HEK293 (cell line): ENCODE results near the gene VPREB3.
A peak's percentile ranks its signal among the peaks of the same experiment; 100 is the strongest.

Experiments
- BCL11B ChIP-seq: fragments of 450-650 bp; formaldehyde crosslinking; IDR thresholded peaks from 2 replicates; pipeline ENCODE4 v1.5.1; 2016; ENCODE audit warnings: low read depth, missing biosample characterization, missing genetic modification characterization
- ELK4 ChIP-seq: IDR thresholded peaks from 2 replicates; pipeline ENCODE4 v1.6.1; 2011; ENCODE audit warnings: mild to moderate bottlenecking, low read depth, low read length, borderline replicate concordance
- FEZF1 ChIP-seq: fragments of 450-650 bp; formaldehyde crosslinking; IDR thresholded peaks from 2 replicates; pipeline ENCODE4 v1.5.1; 2016; ENCODE audit warnings: missing biosample characterization, missing genetic modification characterization
- HIC1 ChIP-seq: fragments of 450-650 bp; formaldehyde crosslinking; IDR thresholded peaks from 2 replicates; pipeline ENCODE4 v1.5.1; 2016; ENCODE audit warnings: missing biosample characterization, missing genetic modification characterization
- KLF16 ChIP-seq: fragments of 450-650 bp; formaldehyde crosslinking; IDR thresholded peaks from 2 replicates; pipeline ENCODE4 v1.5.1; 2017; ENCODE audit warnings: missing biosample characterization, missing genetic modification characterization
- MZF1 ChIP-seq: fragments of 450-650 bp; formaldehyde crosslinking; IDR thresholded peaks from 2 replicates; pipeline ENCODE4 v1.5.1; 2017; ENCODE audit warnings: missing biosample characterization, missing genetic modification characterization, borderline replicate concordance
- OSR2 ChIP-seq: fragments of 450-650 bp; formaldehyde crosslinking; IDR thresholded peaks from 2 replicates; pipeline ENCODE4 v1.5.1; 2016; ENCODE audit warnings: missing biosample characterization, missing genetic modification characterization
- PATZ1 ChIP-seq: fragments of 450-650 bp; formaldehyde crosslinking; IDR thresholded peaks from 2 replicates; pipeline ENCODE4 v1.5.1; 2016; ENCODE audit warnings: missing biosample characterization, missing genetic modification characterization
- SCRT1 ChIP-seq: fragments of 450-650 bp; formaldehyde crosslinking; IDR thresholded peaks from 2 replicates; pipeline ENCODE4 v1.5.1; 2016; ENCODE audit warnings: missing biosample characterization, missing genetic modification characterization, borderline replicate concordance
- YY2 ChIP-seq: fragments of 450-650 bp; formaldehyde crosslinking; IDR thresholded peaks from 2 replicates; pipeline ENCODE4 v1.5.1; 2016; ENCODE audit warnings: missing biosample characterization, missing genetic modification characterization
- ZBTB10 ChIP-seq: fragments of 450-650 bp; formaldehyde crosslinking; IDR thresholded peaks from 2 replicates; pipeline ENCODE4 v1.5.1; 2016; ENCODE audit warnings: missing biosample characterization, missing genetic modification characterization
- ZBTB20 ChIP-seq: fragments of 450-650 bp; formaldehyde crosslinking; IDR thresholded peaks from 2 replicates; pipeline ENCODE4 v1.5.1; 2016; ENCODE audit warnings: missing biosample characterization, missing genetic modification characterization
- ZBTB48 ChIP-seq: fragments of 450-650 bp; formaldehyde crosslinking; IDR thresholded peaks from 2 replicates; pipeline ENCODE4 v1.5.1; 2016; ENCODE audit warnings: missing biosample characterization, missing genetic modification characterization
- ZFP69B ChIP-seq: fragments of 450-650 bp; formaldehyde crosslinking; IDR thresholded peaks from 2 replicates; pipeline ENCODE4 v1.5.1; 2016; ENCODE audit warnings: missing biosample characterization, missing genetic modification characterization
- ZIC2 ChIP-seq: fragments of 450-650 bp; formaldehyde crosslinking; IDR thresholded peaks from 2 replicates; pipeline ENCODE4 v1.5.1; 2016; ENCODE audit warnings: missing biosample characterization, missing genetic modification characterization
- ZNF112 ChIP-seq: fragments of 450-650 bp; formaldehyde crosslinking; IDR thresholded peaks from 2 replicates; pipeline ENCODE4 v1.5.0; 2017; ENCODE audit warnings: missing biosample characterization, missing genetic modification characterization
- ZNF2 ChIP-seq: fragments of 450-650 bp; formaldehyde crosslinking; IDR thresholded peaks from 2 replicates; pipeline ENCODE4 v1.5.1; 2016; ENCODE audit warnings: missing biosample characterization, missing genetic modification characterization
- ZNF221 ChIP-seq: fragments of 450-650 bp; formaldehyde crosslinking; IDR thresholded peaks from 2 replicates; pipeline ENCODE4 v1.5.1; 2017; ENCODE audit warnings: missing biosample characterization, missing genetic modification characterization, borderline replicate concordance
- ZNF266 ChIP-seq: fragments of 450-650 bp; formaldehyde crosslinking; IDR thresholded peaks from 2 replicates; pipeline ENCODE4 v1.5.1; 2016; ENCODE audit warnings: missing biosample characterization, missing genetic modification characterization, low read depth
- ZNF335 ChIP-seq: fragments of 450-650 bp; formaldehyde crosslinking; conservative IDR thresholded peaks from 2 replicates; pipeline ENCODE4 v1.5.1; 2016; ENCODE audit warnings: missing biosample characterization, missing genetic modification characterization
- ZNF510 ChIP-seq: fragments of 450-650 bp; formaldehyde crosslinking; IDR thresholded peaks from 2 replicates; pipeline ENCODE4 v1.5.1; 2018; ENCODE audit warnings: mild to moderate bottlenecking, missing genetic modification characterization, missing biosample characterization; ENCODE audit not compliant: insufficient replicate concordance
- ZNF558 ChIP-seq: fragments of 450-650 bp; formaldehyde crosslinking; IDR thresholded peaks from 2 replicates; pipeline ENCODE4 v1.5.1; 2016; ENCODE audit warnings: missing biosample characterization, missing genetic modification characterization
- ZNF561 ChIP-seq: fragments of 450-650 bp; IDR thresholded peaks from 2 replicates; pipeline ENCODE4 v1.5.1; 2018; ENCODE audit warnings: missing biosample characterization, missing genetic modification characterization, borderline replicate concordance
- ZNF76 ChIP-seq: fragments of 450-650 bp; formaldehyde crosslinking; IDR thresholded peaks from 2 replicates; pipeline ENCODE4; 2016; ENCODE audit warnings: low read depth, missing biosample characterization, missing genetic modification characterization, borderline replicate concordance
- ZNF777 ChIP-seq: fragments of 450-650 bp; formaldehyde crosslinking; IDR thresholded peaks from 2 replicates; pipeline ENCODE4 v1.5.1; 2017; ENCODE audit warnings: missing biosample characterization, missing genetic modification characterization, borderline replicate concordance
- ZNF785 ChIP-seq: fragments of 450-650 bp; formaldehyde crosslinking; IDR thresholded peaks from 2 replicates; pipeline ENCODE4 v1.5.1; 2016; ENCODE audit warnings: missing biosample characterization, missing genetic modification characterization
- ZNF837 ChIP-seq: fragments of 450-650 bp; formaldehyde crosslinking; IDR thresholded peaks from 2 replicates; pipeline ENCODE4 v1.5.1; 2016; ENCODE audit warnings: missing biosample characterization, missing genetic modification characterization
- ZSCAN16 ChIP-seq: fragments of 450-650 bp; formaldehyde crosslinking; IDR thresholded peaks from 2 replicates; pipeline ENCODE4 v1.5.1; 2016; ENCODE audit warnings: missing biosample characterization, missing genetic modification characterization
- ZSCAN30 ChIP-seq: fragments of 450-650 bp; IDR thresholded peaks from 2 replicates; pipeline ENCODE4 v1.5.1; 2018; ENCODE audit warnings: missing biosample characterization, mild to moderate bottlenecking, missing genetic modification characterization, moderate library complexity

The VPREB3 gene

GRCh38 chr22:23767673-23768548 lies 13.7 kb upstream of the VPREB3 start, which contains the start of gene CHCHD10 (continued):
- TF ChIP-seq ZFP69B (tag by site-specific recombination) (peak; percentile 64; the same call in 1 of the 2 replicates), KLF16 (tag by site-specific recombination) (peak; percentile 81), ZSCAN30 (tag by site-specific recombination) (peak; percentile 20; the same call in 1 of the 2 replicates), PATZ1 (tag by site-specific recombination) (peak; percentile 89), HIC1 (tag by site-specific recombination) (peak; percentile 83), ZNF221 (tag by site-specific recombination) (no peak), ZNF112 (tag by site-specific recombination) (no peak), ZNF335 (tag by site-specific recombination) (peak; percentile 69; the same call in 1 of the 2 replicates), ZBTB20 (tag by site-specific recombination) (peak; percentile 57), ZBTB48 (peak; percentile 96; the same call in 1 of the 2 replicates), YY2 (tag by site-specific recombination) (peak; percentile 73), ZNF837 (tag by site-specific recombination) (no peak), OSR2 (no peak), ZNF558 (tag by site-specific recombination) (no peak), SCRT1 (tag by site-specific recombination) (no peak), MZF1 (tag by site-specific recombination) (no peak), ZSCAN16 (tag by site-specific recombination) (no peak), ZNF785 (tag by site-specific recombination) (no peak), ZNF510 (no peak), FEZF1 (tag by site-specific recombination) (peak; percentile 15; the same call in 1 of the 2 replicates), ZBTB10 (tag by site-specific recombination) (peak; percentile 73), ZNF561 (tag by site-specific recombination) (peak; percentile 30; the same call in 1 of the 2 replicates), BCL11B (tag by site-specific recombination) (peak; percentile 81; the same call in 1 of the 2 replicates), ZNF2 (tag by site-specific recombination) (peak; percentile 47; the same call in 1 of the 2 replicates), ZNF266 (no peak), ZIC2 (tag by site-specific recombination) (peak; percentile 61), ZNF777 (tag by site-specific recombination) (peak; percentile 51; the same call in 1 of the 2 replicates), ELK4 (no peak), ZNF76 (0 out of 2 replicates have a peak, but pooled peaks have one; percentile 24)
